ENCODE results near the gene TLE6. TPM values are rescaled to one million over a fixed set of nuclear protein-coding genes. Genes with fewer than 3 reads are reported as not detected.

Gene TLE6
- polyA plus RNA-seq, 1 donor from 2014 or later = 5.7 TPM

DNA sequence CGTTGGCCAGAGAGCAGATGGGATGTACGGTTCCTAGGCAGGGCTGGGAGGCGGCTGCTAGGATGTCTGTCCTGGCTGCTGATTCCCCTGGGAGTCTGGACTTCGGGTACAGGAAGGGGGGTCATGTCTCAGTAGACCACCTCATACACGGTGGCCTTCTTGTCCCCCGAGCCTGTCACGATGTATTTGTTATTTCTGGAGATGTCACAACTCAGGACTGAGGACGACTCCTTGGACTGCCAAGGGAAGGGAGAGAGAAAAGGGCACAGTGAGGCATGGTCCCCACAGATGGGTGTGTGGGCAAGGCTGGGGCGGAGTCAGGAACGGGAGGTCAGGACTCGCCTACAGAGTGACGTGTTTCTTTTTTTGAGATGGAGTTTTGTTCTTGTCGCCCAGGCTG is 20.4 kb downstream of the TLE6 start:
- Histone ChIP-seq H3K27me3 (ENCODE audit: insufficient read depth, low read depth, low read length) (no peaks in the 10 kb centered on the region), H3K27ac (ENCODE audit: low read length) (no peak overlapping the region), H3K79me2 (replicated peaks; ENCODE audit: insufficient read depth, low read length) (no peaks in the 10 kb centered on the region), H3K9me3 (ENCODE audit: low read length) (no peaks in the 10 kb centered on the region), H2AFZ (ENCODE audit: low read depth, low read length) (no peak overlapping the region), H3K36me3 (ENCODE audit: insufficient read depth, low read length) (no peaks in the 10 kb centered on the region), H3K4me2 (ENCODE audit: low read length) (no peak overlapping the region), H4K20me1 (ENCODE audit: insufficient read depth) (no peaks in the 10 kb centered on the region), H3K4me3 (ENCODE audit: low read length) (no peak overlapping the region), H3K9me2 (ENCODE audit: insufficient read depth, low read length) (no peaks in the 10 kb centered on the region), H3F3A (ENCODE audit: insufficient read depth, low read length, poor library complexity, severe bottlenecking) (no peaks in the 10 kb centered on the region), H3K9ac (ENCODE audit: low read length) (no peak overlapping the region)
- TF ChIP-seq RAD21 (conservative IDR thresholded peaks at IDR 0.05) = no peak
- TF ChIP-seq TAF1 (IDR thresholded peaks at IDR 0.05; ENCODE audit: low read depth) = no peak
- no peak for TF ChIP-seq EP300 (conservative IDR thresholded peaks at IDR 0.05; ENCODE audit: poor library complexity, severe bottlenecking)
- no peak for TF ChIP-seq EZH2 (IDR thresholded peaks at IDR 0.05; ENCODE audit: borderline replicate concordance, insufficient read depth, low read length, poor library complexity, severe bottlenecking)
- TF ChIP-seq POLR2AphosphoS5 (IDR thresholded peaks at IDR 0.05) = no peak
- TF ChIP-seq MXI1 (conservative IDR thresholded peaks at IDR 0.05; ENCODE audit: poor library complexity, severe bottlenecking) = no peak
- no peak for TF ChIP-seq SMC3 (conservative IDR thresholded peaks at IDR 0.05; ENCODE audit: poor library complexity)
- no peak for TF ChIP-seq CTCF (IDR thresholded peaks at IDR 0.05; ENCODE audit: poor library complexity, severe bottlenecking)

- no peaks in the 10 kb centered on the region for H3F3A ChIP-seq (ENCODE audit: insufficient read depth, low read length, poor library complexity, severe bottlenecking)
- no peak overlapping the region for H3K4me3 ChIP-seq (ENCODE audit: low read length)
- no peaks in the 10 kb centered on the region for H3K9me2 ChIP-seq (ENCODE audit: insufficient read depth, low read length)
- H3K27ac ChIP-seq (ENCODE audit: low read length) = no peak overlapping the region
- H3K9ac ChIP-seq (ENCODE audit: low read length) = no peak overlapping the region
- no peak overlapping the region for H2AFZ ChIP-seq (ENCODE audit: low read depth, low read length)
- H4K20me1 ChIP-seq (ENCODE audit: insufficient read depth) = no peaks in the 10 kb centered on the region
- TF ChIP-seq CTCF (IDR thresholded peaks at IDR 0.05; ENCODE audit: poor library complexity, severe bottlenecking) (no peak), RAD21 (conservative IDR thresholded peaks at IDR 0.05) (no peak), EP300 (conservative IDR thresholded peaks at IDR 0.05; ENCODE audit: poor library complexity, severe bottlenecking) (no peak), SMC3 (conservative IDR thresholded peaks at IDR 0.05; ENCODE audit: poor library complexity) (no peak)
- TF ChIP-seq, protein P1, sequence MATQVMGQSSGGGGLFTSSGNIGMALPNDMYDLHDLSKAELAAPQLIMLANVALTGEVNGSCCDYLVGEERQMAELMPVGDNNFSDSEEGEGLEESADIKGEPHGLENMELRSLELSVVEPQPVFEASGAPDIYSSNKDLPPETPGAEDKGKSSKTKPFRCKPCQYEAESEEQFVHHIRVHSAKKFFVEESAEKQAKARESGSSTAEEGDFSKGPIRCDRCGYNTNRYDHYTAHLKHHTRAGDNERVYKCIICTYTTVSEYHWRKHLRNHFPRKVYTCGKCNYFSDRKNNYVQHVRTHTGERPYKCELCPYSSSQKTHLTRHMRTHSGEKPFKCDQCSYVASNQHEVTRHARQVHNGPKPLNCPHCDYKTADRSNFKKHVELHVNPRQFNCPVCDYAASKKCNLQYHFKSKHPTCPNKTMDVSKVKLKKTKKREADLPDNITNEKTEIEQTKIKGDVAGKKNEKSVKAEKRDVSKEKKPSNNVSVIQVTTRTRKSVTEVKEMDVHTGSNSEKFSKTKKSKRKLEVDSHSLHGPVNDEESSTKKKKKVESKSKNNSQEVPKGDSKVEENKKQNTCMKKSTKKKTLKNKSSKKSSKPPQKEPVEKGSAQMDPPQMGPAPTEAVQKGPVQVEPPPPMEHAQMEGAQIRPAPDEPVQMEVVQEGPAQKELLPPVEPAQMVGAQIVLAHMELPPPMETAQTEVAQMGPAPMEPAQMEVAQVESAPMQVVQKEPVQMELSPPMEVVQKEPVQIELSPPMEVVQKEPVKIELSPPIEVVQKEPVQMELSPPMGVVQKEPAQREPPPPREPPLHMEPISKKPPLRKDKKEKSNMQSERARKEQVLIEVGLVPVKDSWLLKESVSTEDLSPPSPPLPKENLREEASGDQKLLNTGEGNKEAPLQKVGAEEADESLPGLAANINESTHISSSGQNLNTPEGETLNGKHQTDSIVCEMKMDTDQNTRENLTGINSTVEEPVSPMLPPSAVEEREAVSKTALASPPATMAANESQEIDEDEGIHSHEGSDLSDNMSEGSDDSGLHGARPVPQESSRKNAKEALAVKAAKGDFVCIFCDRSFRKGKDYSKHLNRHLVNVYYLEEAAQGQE (IDR thresholded peaks at IDR 0.05; ENCODE audit: borderline replicate concordance) = no peak
- H3K79me2 ChIP-seq (replicated peaks; ENCODE audit: insufficient read depth, low read length) = no peaks in the 10 kb centered on the region
- no peak overlapping the region for H3K4me2 ChIP-seq (ENCODE audit: low read length)
- no peaks in the 10 kb centered on the region for H3K9me3 ChIP-seq (ENCODE audit: low read length)
- no peaks in the 10 kb centered on the region for H3K27me3 ChIP-seq (ENCODE audit: insufficient read depth, low read depth, low read length)
- no peaks in the 10 kb centered on the region for H3K36me3 ChIP-seq (ENCODE audit: insufficient read depth, low read length)
Measured at GRCh38 chr19:2998642-2999041, 21.3 kb downstream of the TLE6 start.
